Liver (tissue), 9 donors: ENCODE results near the gene GPR84. TPM values are rescaled to one million over a fixed set of nuclear protein-coding genes. Genes with fewer than 3 reads are reported as not detected.

ENCODE experiments used
- DNase-seq: peaks from one replicate; pipeline ENCODE4 v3.0.0-alpha.2; 2017; ENCODE audit warnings: low spot score
- H3K27ac ChIP-seq, 2 donors: one replicate each; pipeline ENCODE4 v1.7.0; 2013; ENCODE audit warnings: inconsistent platforms in 2 of 2, low read length in 2 of 2, control low read depth in 1 of 2, low read depth in 1 of 2, mild to moderate bottlenecking in 1 of 2
- H3K27me3 ChIP-seq, 4 donors: one replicate each; pipeline versions ENCODE4 v1.6.1 to v1.7.0; 2013; ENCODE audit warnings: low read length in 3 of 4, inconsistent platforms in 1 of 4, mild to moderate bottlenecking in 1 of 4, moderate library complexity in 1 of 4; ENCODE audit not compliant: control insufficient read depth in 4 of 4, insufficient read depth in 4 of 4
- H3K36me3 ChIP-seq, 4 donors: one replicate each; pipeline versions ENCODE4 v1.6.1 to v1.7.0; 2013; ENCODE audit warnings: low read length in 3 of 4, mild to moderate bottlenecking in 3 of 4, low read depth in 1 of 4, moderate library complexity in 1 of 4; ENCODE audit not compliant: control insufficient read depth in 4 of 4, insufficient read depth in 3 of 4
- H3K4me1 ChIP-seq, 4 donors: one replicate each; pipeline versions ENCODE4 v1.6.1 to v1.7.0; 2013; ENCODE audit warnings: low read length in 3 of 4, mild to moderate bottlenecking in 3 of 4, moderate library complexity in 1 of 4; ENCODE audit not compliant: control insufficient read depth in 4 of 4, insufficient read depth in 4 of 4
- H3K4me3 ChIP-seq, 3 donors: one replicate each; pipeline versions ENCODE4 v1.6.1 to v1.7.0; 2013; ENCODE audit warnings: low read length in 3 of 3, control low read depth in 1 of 3, low read depth in 1 of 3, mild to moderate bottlenecking in 1 of 3
- H3K9ac ChIP-seq, 2 donors: one replicate each; pipeline ENCODE4 v1.7.0; 2013; ENCODE audit warnings: low read length in 2 of 2, mild to moderate bottlenecking in 2 of 2, moderate library complexity in 2 of 2, control low read depth in 1 of 2, low read depth in 1 of 2
- H3K9me3 ChIP-seq, 4 donors: one replicate each; pipeline versions ENCODE4 v1.6.1 to v1.7.0; 2013; ENCODE audit warnings: low read length in 3 of 4; ENCODE audit not compliant: control insufficient read depth in 4 of 4
- ATF3 ChIP-seq: IDR thresholded peaks from 2 replicates; pipeline ENCODE4 v1.6.1; 2016; ENCODE audit warnings: antibody characterized with exemption
- EGR1 ChIP-seq, 2 donors: IDR thresholded peaks; 2 replicates each; pipeline ENCODE4 v1.6.1; 2016 to 2018; ENCODE audit warnings: antibody characterized with exemption in 2 of 2, low read depth in 2 of 2
- FOXA1 ChIP-seq: IDR thresholded peaks from 2 replicates; pipeline ENCODE4 v1.6.1; 2016; ENCODE audit warnings: antibody characterized with exemption
- FOXA2 ChIP-seq: IDR thresholded peaks from 2 replicates; pipeline ENCODE4 v1.6.1; 2016; ENCODE audit warnings: antibody characterized with exemption
- GABPA ChIP-seq, 2 donors: IDR thresholded peaks in 1 of 2; conservative IDR thresholded peaks in 1 of 2; 2 replicates each; pipeline ENCODE4 v1.6.1; 2016; ENCODE audit warnings: antibody characterized with exemption in 2 of 2, mild to moderate bottlenecking in 1 of 2, moderate library complexity in 1 of 2
- HNF4A ChIP-seq, 2 donors: conservative IDR thresholded peaks; 2 replicates each; pipeline ENCODE4 v1.6.1; 2016; ENCODE audit warnings: antibody characterized with exemption in 2 of 2, mild to moderate bottlenecking in 2 of 2
- HNF4G ChIP-seq: IDR thresholded peaks from 2 replicates; pipeline ENCODE4 v1.6.1; 2016; ENCODE audit warnings: antibody characterized with exemption
- JUND ChIP-seq, 2 donors: IDR thresholded peaks; 2 replicates each; pipeline ENCODE4 v1.6.1; 2016; ENCODE audit warnings: antibody characterized with exemption in 2 of 2
- NR2F2 ChIP-seq: IDR thresholded peaks from 2 replicates; pipeline ENCODE4 v1.6.1; 2016; ENCODE audit warnings: antibody characterized with exemption
- RAD21 ChIP-seq, 2 donors: IDR thresholded peaks; 2 replicates each; pipeline ENCODE4 v1.6.1; 2016; ENCODE audit warnings: antibody characterized with exemption in 2 of 2, mild to moderate bottlenecking in 2 of 2
- REST ChIP-seq: IDR thresholded peaks from 2 replicates; pipeline ENCODE4 v1.6.1; 2016; ENCODE audit warnings: antibody characterized with exemption, mild to moderate bottlenecking
- RXRA ChIP-seq, 2 donors: IDR thresholded peaks; 2 replicates each; pipeline ENCODE4 v1.6.1; 2017 to 2018; ENCODE audit warnings: antibody characterized with exemption in 2 of 2, mild to moderate bottlenecking in 1 of 2
- SP1 ChIP-seq: IDR thresholded peaks from 2 replicates; pipeline ENCODE4 v1.6.1; 2018; ENCODE audit warnings: antibody characterized with exemption, mild to moderate bottlenecking
- TAF1 ChIP-seq: conservative IDR thresholded peaks from 2 replicates; pipeline ENCODE4 v1.6.1; 2016; ENCODE audit warnings: antibody characterized with exemption, mild to moderate bottlenecking
- YY1 ChIP-seq: IDR thresholded peaks from 2 replicates; pipeline ENCODE4 v1.6.1; 2016; ENCODE audit warnings: antibody characterized with exemption, mild to moderate bottlenecking
- ZBTB33 ChIP-seq: IDR thresholded peaks from 2 replicates; pipeline ENCODE4 v1.6.1; 2016; ENCODE audit warnings: antibody characterized with exemption
- WGBS: extraction: QIAGEN DNeasy Blood & Tissue Kit; methylation state at CpG from one replicate; pipeline ENCODE4 v1.1.7; 2013; 5-methylcytosine and 5-hydroxymethylcytosine counted together
- polyA plus RNA-seq, 2 donors: library from polyadenylated mRNA; stranded (reverse) in 1 of 2; unstranded in 1 of 2; fragments of 200-250 nt in 1 of 2; fragments of >200 nt in 1 of 2; fragmentation: Nextera tagmentation in 1 of 2; extraction: Ambion mirVana in 1 of 2; gene quantifications; one replicate each; pipeline versions ENCODE4 v1.2.1 to v1.2.3, GENCODE V29; 2013 to 2015
- total RNA-seq, 2 donors: library from RNA; depleted of rRNA; stranded (reverse); fragments of >200 nt; gene quantifications; one replicate each; pipeline ENCODE4 v1.2.3, GENCODE V29; 2014
- TF ChIP-seq, protein P1 (sequence below): fragments of 150-350 bp; IDR thresholded peaks from 2 replicates; pipeline ENCODE4 v1.5.1; 2017; ENCODE audit warnings: improper control_type of control experiment, low read depth, low read length; ENCODE audit not compliant: missing input control
- TF ChIP-seq, protein P2 (sequence below): IDR thresholded peaks from 2 replicates; pipeline ENCODE4 v1.6.1; 2016; ENCODE audit warnings: antibody characterized with exemption
- donor health status: healthy.
- donor health status: healthy.
- donor health status: healthy.
- donor health status: healthy.
- donor health status: healthy.

Gene GPR84
- total and polyA plus RNA-seq, 4 donors, result 0.09 to 0.37 (median 0.33) TPM; not detected in 1

GRCh38 chr12:54398218-54398617 is 33.9 kb upstream of the GPR84 start:
- Histone ChIP-seq H3K4me1 (peaks cover 0 to 5% (median 1%) of the 10 kb centered on the region in 4 donors), H3K36me3 (peaks cover 15 to 71% (median 65%) of the 10 kb centered on the region in 4 donors), H3K27ac (no peak overlapping the region), H3K4me3 (no peak overlapping the region), H3K9me3 (no peaks in the 10 kb centered on the region), H3K9ac (no peak overlapping the region), H3K27me3 (no peaks in the 10 kb centered on the region)
- WGBS, result 96% methylated on average over 2 of the region's 2 CpGs
- no peak for DNase-seq
- TF ChIP-seq, protein P1, sequence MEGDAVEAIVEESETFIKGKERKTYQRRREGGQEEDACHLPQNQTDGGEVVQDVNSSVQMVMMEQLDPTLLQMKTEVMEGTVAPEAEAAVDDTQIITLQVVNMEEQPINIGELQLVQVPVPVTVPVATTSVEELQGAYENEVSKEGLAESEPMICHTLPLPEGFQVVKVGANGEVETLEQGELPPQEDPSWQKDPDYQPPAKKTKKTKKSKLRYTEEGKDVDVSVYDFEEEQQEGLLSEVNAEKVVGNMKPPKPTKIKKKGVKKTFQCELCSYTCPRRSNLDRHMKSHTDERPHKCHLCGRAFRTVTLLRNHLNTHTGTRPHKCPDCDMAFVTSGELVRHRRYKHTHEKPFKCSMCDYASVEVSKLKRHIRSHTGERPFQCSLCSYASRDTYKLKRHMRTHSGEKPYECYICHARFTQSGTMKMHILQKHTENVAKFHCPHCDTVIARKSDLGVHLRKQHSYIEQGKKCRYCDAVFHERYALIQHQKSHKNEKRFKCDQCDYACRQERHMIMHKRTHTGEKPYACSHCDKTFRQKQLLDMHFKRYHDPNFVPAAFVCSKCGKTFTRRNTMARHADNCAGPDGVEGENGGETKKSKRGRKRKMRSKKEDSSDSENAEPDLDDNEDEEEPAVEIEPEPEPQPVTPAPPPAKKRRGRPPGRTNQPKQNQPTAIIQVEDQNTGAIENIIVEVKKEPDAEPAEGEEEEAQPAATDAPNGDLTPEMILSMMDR, result no peak
- TF ChIP-seq HNF4A (conservative IDR thresholded peaks at IDR 0.05), result no peak
- TF ChIP-seq NR2F2, result no peak
- no peak for TF ChIP-seq JUND (IDR thresholded peaks at IDR 0.05)
- TF ChIP-seq TAF1, result no peak

GRCh38 chr12:54397157-54397556 is 32.9 kb upstream of the GPR84 start:
- H3K9me3 ChIP-seq, result no peaks in the 10 kb centered on the region
- no peak overlapping the region for H3K4me3 ChIP-seq
- no peak overlapping the region for H3K27ac ChIP-seq
- no peak for TF ChIP-seq TAF1
- TF ChIP-seq JUND (IDR thresholded peaks at IDR 0.05), result no peak
- no peak for TF ChIP-seq ZBTB33
- no peak for TF ChIP-seq HNF4A (conservative IDR thresholded peaks at IDR 0.05)
- TF ChIP-seq, protein P2, sequence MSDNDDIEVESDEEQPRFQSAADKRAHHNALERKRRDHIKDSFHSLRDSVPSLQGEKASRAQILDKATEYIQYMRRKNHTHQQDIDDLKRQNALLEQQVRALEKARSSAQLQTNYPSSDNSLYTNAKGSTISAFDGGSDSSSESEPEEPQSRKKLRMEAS, result no peak
- no peak for TF ChIP-seq HNF4G
- TF ChIP-seq, protein P1, result no peak
- no peak for TF ChIP-seq GABPA (IDR thresholded peaks at IDR 0.05 in 1 of 2, conservative IDR thresholded peaks at IDR 0.05 in 1 of 2)
- no peak for TF ChIP-seq RAD21 (IDR thresholded peaks at IDR 0.05)
- no peak for TF ChIP-seq YY1
- no peak for TF ChIP-seq REST
- TF ChIP-seq FOXA2, result no peak
- no peak for TF ChIP-seq RXRA (IDR thresholded peaks at IDR 0.05)
- no peak for TF ChIP-seq EGR1 (IDR thresholded peaks at IDR 0.05; ENCODE audit: low read depth in 2 of 2)
- no peak for TF ChIP-seq SP1
- no peak for TF ChIP-seq ATF3
- TF ChIP-seq FOXA1, result no peak
- TF ChIP-seq NR2F2, result no peak
- no peaks in the 10 kb centered on the region for H3K27me3 ChIP-seq
- H3K36me3 ChIP-seq, result peaks cover 12 to 66% (median 62%) of the 10 kb centered on the region in 4 donors
- peaks cover 0 to 5% (median 1%) of the 10 kb centered on the region in 4 donors for H3K4me1 ChIP-seq
- H3K9ac ChIP-seq, result no peak overlapping the region
- no peak for DNase-seq
- 90% methylated on average over 1 of the region's 1 CpG for whole genome bisulfite sequencing
